HepG2 (cell line): ENCODE data around the gene PHF3. TPM values are rescaled to one million over a fixed set of nuclear protein-coding genes. Genes with fewer than 3 reads are reported as not detected.

Experiments
- ATF1 ChIP-seq: IDR thresholded peaks from 2 replicates; pipeline ENCODE4 v1.6.1; 2016; ENCODE audit warnings: mild to moderate bottlenecking, control low read depth
- HCFC1 ChIP-seq: fragments of 150-350 bp; IDR thresholded peaks from 2 replicates; pipeline ENCODE4 v1.6.1; 2014; ENCODE audit warnings: low read depth, low read length
- LCORL ChIP-seq, 2 experiments: fragments of 450-650 bp in 1 of 2; sonication (generic) in 1 of 2; formaldehyde crosslinking in 1 of 2; IDR thresholded peaks; 2 replicates each; pipeline versions ENCODE4 v1.5.0 to v1.6.1; 2017 to 2020; ENCODE audit warnings: antibody characterized with exemption in 1 of 2, missing genetic modification reagents in 1 of 2
- MAFG ChIP-seq: sonication (generic); formaldehyde crosslinking; IDR thresholded peaks from 2 replicates; pipeline ENCODE4 v1.5.1; 2020; ENCODE audit warnings: mild to moderate bottlenecking, missing genetic modification reagents
- NR2F6 ChIP-seq, 2 experiments: IDR thresholded peaks; 2 replicates each; pipeline ENCODE4 v1.6.1; 2016; ENCODE audit warnings: antibody characterized with exemption in 1 of 2, mild to moderate bottlenecking in 1 of 2
- TAF15 ChIP-seq: fragments of 200-400 bp; formaldehyde crosslinking; IDR thresholded peaks from one replicate; pipeline ENCODE4 v1.6.1; 2018; ENCODE audit warnings: mild to moderate bottlenecking, low read depth, low read length; ENCODE audit not compliant: poor library complexity, severe bottlenecking
- THAP7 ChIP-seq: sonication (generic); formaldehyde crosslinking; IDR thresholded peaks from 2 replicates; pipeline ENCODE4 v1.8.1; 2023; ENCODE audit warnings: mild to moderate bottlenecking, missing genetic modification reagents
- ZFP36L1 ChIP-seq: sonication (generic); formaldehyde crosslinking; IDR thresholded peaks from 2 replicates; pipeline ENCODE4 v1.8.0; 2022; ENCODE audit warnings: mild to moderate bottlenecking, missing genetic modification reagents, moderate library complexity
- ZNF251 ChIP-seq: sonication (generic); formaldehyde crosslinking; IDR thresholded peaks from 2 replicates; pipeline ENCODE4 v1.9.0; 2021; ENCODE audit warnings: mild to moderate bottlenecking, missing genetic modification reagents
- ZNF256 ChIP-seq: sonication (generic); formaldehyde crosslinking; conservative IDR thresholded peaks from 2 replicates; pipeline ENCODE4 v1.4.0; 2020; ENCODE audit warnings: missing genetic modification reagents
- ZNF33B ChIP-seq: sonication (generic); formaldehyde crosslinking; IDR thresholded peaks from 2 replicates; pipeline ENCODE4 v1.5.1; 2020; ENCODE audit warnings: mild to moderate bottlenecking, missing genetic modification reagents
- ZNF530 ChIP-seq: sonication (generic); formaldehyde crosslinking; IDR thresholded peaks from 2 replicates; pipeline ENCODE4 v1.5.0; 2020; ENCODE audit warnings: low read depth, mild to moderate bottlenecking, missing genetic modification reagents
- ZNF704 ChIP-seq: sonication (generic); formaldehyde crosslinking; IDR thresholded peaks from 2 replicates; pipeline ENCODE4 v1.8.1; 2023; ENCODE audit warnings: mild to moderate bottlenecking, inconsistent platforms, moderate library complexity, missing genetic modification reagents, borderline replicate concordance
- ZNF75D ChIP-seq: sonication (generic); formaldehyde crosslinking; IDR thresholded peaks from 2 replicates; pipeline ENCODE4 v1.8.1; 2023; ENCODE audit warnings: missing genetic modification reagents, mild to moderate bottlenecking, borderline replicate concordance
- polyA plus RNA-seq, 8 experiments: library from polyadenylated mRNA; depleted of rRNA in 3 of 8; stranded (reverse) in 7 of 8; unstranded in 1 of 8; fragments of >200 nt; fragmentation: Illumina TruSeq in 4 of 8; extraction: Trizol in 4 of 8; gene quantifications; 2 replicates each; pipeline versions ENCODE4 v1.2.1 to v1.2.3, GENCODE V29; 2011 to 2016; ENCODE audit warnings: low read depth in 4 of 8, missing spikeins in 1 of 8, mixed read lengths in 1 of 8; ENCODE audit not compliant: insufficient read depth in 1 of 8
- total RNA-seq, 5 experiments: library from RNA; depleted of rRNA; stranded (reverse); fragments of >200 nt; fragmentation: Illumina TruSeq; extraction: Trizol; gene quantifications; 2 replicates each; pipeline ENCODE4 v1.2.3, GENCODE V29; 2016; ENCODE audit warnings: low read depth in 1 of 5
- TF ChIP-seq, protein P1 (sequence below): sonication (generic); formaldehyde crosslinking; IDR thresholded peaks from 2 replicates; pipeline ENCODE4 v1.9.0; 2021; ENCODE audit warnings: missing genetic modification reagents, borderline replicate concordance
- TF ChIP-seq, protein P2 (sequence below): sonication (generic); formaldehyde crosslinking; IDR thresholded peaks from 2 replicates; pipeline ENCODE4 v1.8.1; 2023; ENCODE audit warnings: mild to moderate bottlenecking, missing genetic modification reagents
- TF ChIP-seq, protein P3 (sequence below), 2 experiments: sonication (generic) in 1 of 2; formaldehyde crosslinking in 1 of 2; IDR thresholded peaks; 2 replicates each; pipeline versions ENCODE4 v1.4.0 to v1.6.1; 2018 to 2020; ENCODE audit warnings: missing genetic modification reagents in 2 of 2, borderline replicate concordance in 1 of 2, low read depth in 1 of 2, mild to moderate bottlenecking in 1 of 2, missing biosample characterization in 1 of 2
- TF ChIP-seq, protein P4 (sequence below): sonication (generic); formaldehyde crosslinking; IDR thresholded peaks from 2 replicates; pipeline ENCODE4 v1.4.0; 2020; ENCODE audit warnings: mild to moderate bottlenecking, missing genetic modification reagents

PHF3 gene
- total and polyA plus RNA-seq, 2 of the 13 experiments (the other 11 are each of a cell fraction or from before 2014, with no cell fraction given): 19.8 to 70.4 TPM

- TF ChIP-seq THAP7 (no peak), ZNF33B (CRISPR knock-in tag) (no peak), ZNF256 (0 out of 2 replicates have a peak, but pooled peaks have one; percentile 61), ZNF530 (CRISPR knock-in tag) (no peak), MAFG (CRISPR knock-in tag) (no peak), ATF1 (CRISPR knock-in tag) (peak; percentile 21; the same call in 1 of the 2 replicates), LCORL (IDR thresholded peaks at IDR 0.05) (no peak), LCORL (CRISPR knock-in tag; IDR thresholded peaks at IDR 0.05) (peak; percentile 56; the same call in 1 of the 2 replicates), ZNF251 (no peak), NR2F6 (IDR thresholded peaks at IDR 0.05) (no peak; the same call in 1 of the 2 replicates), NR2F6 (CRISPR knock-in tag; IDR thresholded peaks at IDR 0.05) (peak; percentile 71), ZNF704 (CRISPR knock-in tag) (peak; percentile 75; the same call in 1 of the 2 replicates), HCFC1 (peak; percentile 58; the same call in 1 of the 2 replicates), ZNF75D (no peak), TAF15 (no peak), ZFP36L1 (CRISPR knock-in tag) (no peak)
- TF ChIP-seq, protein P1, sequence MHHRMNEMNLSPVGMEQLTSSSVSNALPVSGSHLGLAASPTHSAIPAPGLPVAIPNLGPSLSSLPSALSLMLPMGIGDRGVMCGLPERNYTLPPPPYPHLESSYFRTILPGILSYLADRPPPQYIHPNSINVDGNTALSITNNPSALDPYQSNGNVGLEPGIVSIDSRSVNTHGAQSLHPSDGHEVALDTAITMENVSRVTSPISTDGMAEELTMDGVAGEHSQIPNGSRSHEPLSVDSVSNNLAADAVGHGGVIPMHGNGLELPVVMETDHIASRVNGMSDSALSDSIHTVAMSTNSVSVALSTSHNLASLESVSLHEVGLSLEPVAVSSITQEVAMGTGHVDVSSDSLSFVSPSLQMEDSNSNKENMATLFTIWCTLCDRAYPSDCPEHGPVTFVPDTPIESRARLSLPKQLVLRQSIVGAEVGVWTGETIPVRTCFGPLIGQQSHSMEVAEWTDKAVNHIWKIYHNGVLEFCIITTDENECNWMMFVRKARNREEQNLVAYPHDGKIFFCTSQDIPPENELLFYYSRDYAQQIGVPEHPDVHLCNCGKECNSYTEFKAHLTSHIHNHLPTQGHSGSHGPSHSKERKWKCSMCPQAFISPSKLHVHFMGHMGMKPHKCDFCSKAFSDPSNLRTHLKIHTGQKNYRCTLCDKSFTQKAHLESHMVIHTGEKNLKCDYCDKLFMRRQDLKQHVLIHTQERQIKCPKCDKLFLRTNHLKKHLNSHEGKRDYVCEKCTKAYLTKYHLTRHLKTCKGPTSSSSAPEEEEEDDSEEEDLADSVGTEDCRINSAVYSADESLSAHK (CRISPR knock-in tag): no peak
- TF ChIP-seq, protein P2, sequence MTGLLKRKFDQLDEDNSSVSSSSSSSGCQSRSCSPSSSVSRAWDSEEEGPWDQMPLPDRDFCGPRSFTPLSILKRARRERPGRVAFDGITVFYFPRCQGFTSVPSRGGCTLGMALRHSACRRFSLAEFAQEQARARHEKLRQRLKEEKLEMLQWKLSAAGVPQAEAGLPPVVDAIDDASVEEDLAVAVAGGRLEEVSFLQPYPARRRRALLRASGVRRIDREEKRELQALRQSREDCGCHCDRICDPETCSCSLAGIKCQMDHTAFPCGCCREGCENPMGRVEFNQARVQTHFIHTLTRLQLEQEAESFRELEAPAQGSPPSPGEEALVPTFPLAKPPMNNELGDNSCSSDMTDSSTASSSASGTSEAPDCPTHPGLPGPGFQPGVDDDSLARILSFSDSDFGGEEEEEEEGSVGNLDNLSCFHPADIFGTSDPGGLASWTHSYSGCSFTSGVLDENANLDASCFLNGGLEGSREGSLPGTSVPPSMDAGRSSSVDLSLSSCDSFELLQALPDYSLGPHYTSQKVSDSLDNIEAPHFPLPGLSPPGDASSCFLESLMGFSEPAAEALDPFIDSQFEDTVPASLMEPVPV (CRISPR knock-in tag): no peak; the same call in 1 of the 2 replicates
- TF ChIP-seq, protein P3, sequence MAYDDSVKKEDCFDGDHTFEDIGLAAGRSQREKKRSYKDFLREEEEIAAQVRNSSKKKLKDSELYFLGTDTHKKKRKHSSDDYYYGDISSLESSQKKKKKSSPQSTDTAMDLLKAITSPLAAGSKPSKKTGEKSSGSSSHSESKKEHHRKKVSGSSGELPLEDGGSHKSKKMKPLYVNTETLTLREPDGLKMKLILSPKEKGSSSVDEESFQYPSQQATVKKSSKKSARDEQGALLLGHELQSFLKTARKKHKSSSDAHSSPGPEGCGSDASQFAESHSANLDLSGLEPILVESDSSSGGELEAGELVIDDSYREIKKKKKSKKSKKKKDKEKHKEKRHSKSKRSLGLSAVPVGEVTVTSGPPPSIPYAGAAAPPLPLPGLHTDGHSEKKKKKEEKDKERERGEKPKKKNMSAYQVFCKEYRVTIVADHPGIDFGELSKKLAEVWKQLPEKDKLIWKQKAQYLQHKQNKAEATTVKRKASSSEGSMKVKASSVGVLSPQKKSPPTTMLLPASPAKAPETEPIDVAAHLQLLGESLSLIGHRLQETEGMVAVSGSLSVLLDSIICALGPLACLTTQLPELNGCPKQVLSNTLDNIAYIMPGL (CRISPR knock-in tag; IDR thresholded peaks at IDR 0.05; ENCODE audit: borderline replicate concordance in 1 of 2, low read depth in 1 of 2): peak; percentile 79 to 96
- TF ChIP-seq, protein P4, sequence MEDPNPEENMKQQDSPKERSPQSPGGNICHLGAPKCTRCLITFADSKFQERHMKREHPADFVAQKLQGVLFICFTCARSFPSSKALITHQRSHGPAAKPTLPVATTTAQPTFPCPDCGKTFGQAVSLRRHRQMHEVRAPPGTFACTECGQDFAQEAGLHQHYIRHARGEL (CRISPR knock-in tag): no peak
These were observed 37.3 kb upstream of the PHF3 start (continued) for GRCh38 chr6:63598049-63599036.
